Fibroblast of mammary gland (primary cell): ENCODE measurements around the gene CYBB.
A peak's percentile ranks its signal among the peaks of the same experiment; 100 is the strongest.

Source experiments
- DNase-seq: peaks from one replicate; pipeline ENCODE4 v3.0.0-alpha.2; 2010; ENCODE audit warnings: low read depth
- H3K4me3 ChIP-seq: 2 replicates; pipeline ENCODE4 v1.5.1; 2011; ENCODE audit warnings: low read depth, mild to moderate bottlenecking, low read length, moderate library complexity; ENCODE audit not compliant: control insufficient read depth
- CTCF ChIP-seq: conservative IDR thresholded peaks from 2 replicates; pipeline ENCODE4 v1.5.1; 2011; ENCODE audit warnings: low read depth, low read length, inconsistent platforms; ENCODE audit not compliant: control insufficient read depth, insufficient read depth

Gene CYBB

GRCh38 chrX:37779857-37780256 lies at the start of gene CYBB:
CYBB (plus strand) TSS chrX:37780059; CDS start chrX:37780078, 19 bp downstream.
- no peak within 1 kb of the TSS for H3K4me3 ChIP-seq
- no peak for DNase-seq
- TF ChIP-seq CTCF: no peak

- peak; percentile 64 for DNase-seq
- TF ChIP-seq CTCF: peak; percentile 85
- H3K4me3 ChIP-seq: no peak overlapping the region
These were observed 34.5 kb upstream of the CYBB start for GRCh38 chrX:37745354-37745753.

DNA sequence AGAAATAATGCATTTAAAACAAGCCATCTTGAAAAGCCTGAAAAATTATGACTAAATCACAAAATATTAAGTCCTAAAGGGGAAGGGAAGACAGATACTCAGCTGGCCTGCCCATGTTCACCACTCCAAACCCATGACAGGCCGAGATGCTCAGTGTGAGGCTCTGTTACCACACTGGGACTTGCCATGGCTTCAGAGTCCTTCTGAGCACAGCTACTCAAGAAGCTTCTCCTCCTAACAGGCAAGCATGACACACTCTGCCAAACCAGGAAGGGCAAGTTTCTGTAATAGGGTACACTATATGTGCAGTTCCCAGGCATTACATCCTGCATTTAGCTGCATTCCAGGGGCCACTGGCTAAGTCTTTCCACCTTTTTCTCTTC lies 34.0 kb upstream of the CYBB start:
- no peak overlapping the region for H3K4me3 ChIP-seq
- no peak for DNase-seq

GRCh38 chrX:37746218-37746941 lies 33.5 kb upstream of the CYBB start:
- no peak overlapping the region for H3K4me3 ChIP-seq
- no peak for TF ChIP-seq CTCF
- no peak for DNase-seq

More for the DNA sequence above, 34.0 kb upstream of the CYBB start:
- no peak for TF ChIP-seq CTCF

DNA sequence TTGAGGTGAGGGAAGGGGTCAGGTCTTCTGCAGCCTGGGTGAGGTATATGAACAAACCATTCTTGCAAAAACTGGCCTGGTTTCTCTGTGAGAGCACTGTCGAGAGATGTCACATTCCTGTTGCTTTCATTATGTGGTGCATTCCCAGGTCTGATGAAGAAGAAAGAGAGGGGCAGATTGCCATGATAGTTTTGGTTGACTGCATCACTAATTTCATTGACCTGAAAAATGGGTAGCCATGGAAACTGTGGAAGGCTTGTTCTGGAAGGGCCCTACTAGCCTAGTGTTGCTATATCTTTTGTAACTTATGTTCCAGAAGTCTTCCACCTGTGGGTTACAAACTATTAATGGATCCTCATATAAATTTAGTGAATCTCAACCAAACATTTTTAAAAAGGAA lies 32.9 kb upstream of the CYBB start:
- no peak for TF ChIP-seq CTCF
- H3K4me3 ChIP-seq: no peak overlapping the region
- DNase-seq: no peak

DNA sequence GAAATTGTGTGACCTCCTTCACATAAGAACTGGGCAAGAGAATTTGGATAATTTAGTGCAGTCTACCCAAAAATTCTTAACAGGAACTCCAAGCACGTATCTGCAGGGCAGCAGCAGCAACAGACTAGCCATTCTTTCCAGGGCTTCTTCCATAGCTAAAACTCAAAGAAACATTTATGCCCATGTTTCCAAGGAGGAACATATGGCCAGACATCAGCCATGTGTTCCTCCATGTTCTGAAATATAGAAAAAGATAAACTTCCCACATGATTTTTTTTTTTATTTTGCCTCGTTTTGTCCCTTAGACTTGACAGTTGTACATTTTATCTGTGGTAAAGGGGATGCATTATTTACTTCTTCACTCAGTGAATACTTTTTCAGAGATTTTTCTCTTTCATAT lies 27.6 kb upstream of the CYBB start:
- H3K4me3 ChIP-seq: no peak overlapping the region
- TF ChIP-seq CTCF: no peak
- DNase-seq: no peak
